Measurements from ENCODE around the gene LINC00632. TPM values are rescaled to one million over a fixed set of nuclear protein-coding genes. Genes with fewer than 3 reads are reported as not detected.

Gene LINC00632
- total and polyA plus RNA-seq, 2 donors (not counting 1 experiment from before 2014, with no cell fraction given), result not detected

- no peak overlapping the region for H3K4me3 ChIP-seq (ENCODE audit: control extremely low read depth in 1 of 5, extremely low read depth in 1 of 5, insufficient read depth in 1 of 5, low read depth in 2 of 5, low read length in 4 of 5)
- intact Hi-C loops (cut with micrococcal nuclease), result no loop called here
- no peak overlapping the region for H3K4me2 ChIP-seq (replicated peaks; ENCODE audit: low read depth, low read length, poor library complexity, severe bottlenecking)
- no peaks in the 10 kb centered on the region for H3K79me2 ChIP-seq (ENCODE audit: control insufficient read depth, insufficient read depth, low read length)
- DNase-seq, result no peak
- no peak overlapping the region for H3K9ac ChIP-seq (ENCODE audit: low read length)
- H3K4me1 Mint-ChIP-seq, result no peaks in the 10 kb centered on the region
- H3K27ac Mint-ChIP-seq, result no peak overlapping the region
- no peaks in the 10 kb centered on the region for H3K27me3 Mint-ChIP-seq
- no peak for ATAC-seq (ENCODE audit: low read depth)
- H2AFZ ChIP-seq (ENCODE audit: insufficient read depth, low read depth, low read length, poor library complexity, severe bottlenecking), result no peak overlapping the region
- H3K4me1 ChIP-seq (ENCODE audit: control insufficient read depth in 2 of 2, insufficient read depth in 2 of 2, low read length in 2 of 2), result no peaks in the 10 kb centered on the region
- no peaks in the 10 kb centered on the region for H3K9me3 Mint-ChIP-seq (ENCODE audit: insufficient read depth)
- ChIA-PET POLR2A (no interaction called here), CTCF (no interaction called here)
- no peaks in the 10 kb centered on the region for H4K20me1 ChIP-seq (ENCODE audit: control insufficient read depth, insufficient read depth, low read length, poor library complexity, severe bottlenecking)
- TF ChIP-seq EZH2 (IDR thresholded peaks at IDR 0.05; ENCODE audit: borderline replicate concordance, insufficient read depth, low read depth, low read length, poor library complexity, severe bottlenecking), result no peak
- no peak for TF ChIP-seq CTCF (IDR thresholded peaks at IDR 0.05)
- H3K27me3 ChIP-seq (replicated peaks in 1 of 4; ENCODE audit: control extremely low read depth in 1 of 4, control insufficient read depth in 3 of 4, insufficient read depth in 4 of 4, low read length in 3 of 4), result no peaks in the 10 kb centered on the region
- no peak overlapping the region for H3K27ac ChIP-seq (ENCODE audit: low read length in 2 of 2)
- no peaks in the 10 kb centered on the region for H3K9me3 ChIP-seq (ENCODE audit: control extremely low read depth in 1 of 3, control insufficient read depth in 2 of 3, insufficient read depth in 1 of 3, low read length in 2 of 3)
- no peaks in the 10 kb centered on the region for H3K36me3 ChIP-seq (replicated peaks in 1 of 2; ENCODE audit: control extremely low read depth in 1 of 2, control insufficient read depth in 1 of 2, extremely low read depth in 1 of 2, insufficient read depth in 2 of 2, low read length in 1 of 2)
- no peak overlapping the region for H3K4me3 Mint-ChIP-seq
Measured at GRCh38 chrX:140744085-140744484, 34.5 kb downstream of the LINC00632 start.

GRCh38 chrX:140756941-140757340 is 47.4 kb downstream of the LINC00632 start:
- Histone ChIP-seq H3K27ac (ENCODE audit: low read length in 2 of 2) (no peak overlapping the region), H3K36me3 (replicated peaks in 1 of 2; ENCODE audit: control extremely low read depth in 1 of 2, control insufficient read depth in 1 of 2, extremely low read depth in 1 of 2, insufficient read depth in 2 of 2, low read length in 1 of 2) (no peaks in the 10 kb centered on the region), H3K27me3 (replicated peaks in 1 of 4; ENCODE audit: control extremely low read depth in 1 of 4, control insufficient read depth in 3 of 4, insufficient read depth in 4 of 4, low read length in 3 of 4) (no peaks in the 10 kb centered on the region), H3K9me3 (ENCODE audit: control extremely low read depth in 1 of 3, control insufficient read depth in 2 of 3, insufficient read depth in 1 of 3, low read length in 2 of 3) (no peaks in the 10 kb centered on the region), H2AFZ (ENCODE audit: insufficient read depth, low read depth, low read length, poor library complexity, severe bottlenecking) (no peak overlapping the region), H3K79me2 (ENCODE audit: control insufficient read depth, insufficient read depth, low read length) (no peaks in the 10 kb centered on the region), H3K9ac (ENCODE audit: low read length) (no peak overlapping the region), H4K20me1 (ENCODE audit: control insufficient read depth, insufficient read depth, low read length, poor library complexity, severe bottlenecking) (no peaks in the 10 kb centered on the region), H3K4me3 (ENCODE audit: control extremely low read depth in 1 of 5, extremely low read depth in 1 of 5, insufficient read depth in 1 of 5, low read depth in 2 of 5, low read length in 4 of 5) (no peak overlapping the region), H3K4me2 (replicated peaks; ENCODE audit: low read depth, low read length, poor library complexity, severe bottlenecking) (no peak overlapping the region), H3K4me1 (ENCODE audit: control insufficient read depth in 2 of 2, insufficient read depth in 2 of 2, low read length in 2 of 2) (no peaks in the 10 kb centered on the region)
- POLR2A ChIA-PET, result no interaction called here
- no peaks in the 10 kb centered on the region for H3K4me1 Mint-ChIP-seq
- DNase-seq (no peak), ATAC-seq (ENCODE audit: low read depth) (no peak)
- TF ChIP-seq EZH2 (IDR thresholded peaks at IDR 0.05; ENCODE audit: borderline replicate concordance, insufficient read depth, low read depth, low read length, poor library complexity, severe bottlenecking), result no peak
- no peak for TF ChIP-seq CTCF (IDR thresholded peaks at IDR 0.05)
- CTCF ChIA-PET, result interaction anchor here (2.3 kb wide), 1 partner anchor 9 kb away, joined by 9 read pairs; no protein-coding TSS in a partner anchor
- no peak overlapping the region for H3K4me3 Mint-ChIP-seq
- H3K9me3 Mint-ChIP-seq (ENCODE audit: insufficient read depth), result no peaks in the 10 kb centered on the region
- intact Hi-C loops (cut with micrococcal nuclease), result no loop called here
- no peaks in the 10 kb centered on the region for H3K27me3 Mint-ChIP-seq
- no peak overlapping the region for H3K27ac Mint-ChIP-seq
- 72% methylated on average over 3 of the region's 6 CpGs for WGBS (ENCODE audit: insufficient coverage)

Data from B cell (primary cell).